Ishikawa (cell line): ENCODE data around the gene SLC12A7.

Source experiments
- CEBPB ChIP-seq: IDR thresholded peaks from 2 replicates; pipeline ENCODE4 v1.6.1; 2012
- CREB1 ChIP-seq: IDR thresholded peaks from 2 replicates; pipeline ENCODE4 v1.6.1; 2012; ENCODE audit warnings: low read depth
- EGR1 ChIP-seq: IDR thresholded peaks from 2 replicates; pipeline ENCODE4 v1.6.1; 2012
- EP300 ChIP-seq: IDR thresholded peaks from 2 replicates; pipeline ENCODE4 v1.6.1; 2012; ENCODE audit warnings: borderline replicate concordance
- FOXM1 ChIP-seq: IDR thresholded peaks from 2 replicates; pipeline ENCODE4 v1.6.1; 2012; ENCODE audit warnings: low read depth, borderline replicate concordance
- NFIC ChIP-seq: IDR thresholded peaks from 2 replicates; pipeline ENCODE4 v1.6.1; 2012
- RAD21 ChIP-seq: IDR thresholded peaks from 2 replicates; pipeline ENCODE4 v1.6.1; 2012; ENCODE audit warnings: low read depth
- TAF1 ChIP-seq: IDR thresholded peaks from 2 replicates; pipeline ENCODE4 v1.6.1; 2012; ENCODE audit warnings: low read depth, mild to moderate bottlenecking
- TCF12 ChIP-seq: IDR thresholded peaks from 2 replicates; pipeline ENCODE4 v1.6.1; 2012; ENCODE audit warnings: low read depth
- TEAD4 ChIP-seq: IDR thresholded peaks from 2 replicates; pipeline ENCODE4 v1.6.1; 2012
- YY1 ChIP-seq: IDR thresholded peaks from 2 replicates; pipeline ENCODE4 v1.6.1; 2012; ENCODE audit warnings: low read depth
- ZBTB7A ChIP-seq: IDR thresholded peaks from 2 replicates; pipeline ENCODE4 v1.6.1; 2012; ENCODE audit warnings: low read depth
- TF ChIP-seq, protein P1 (sequence below): IDR thresholded peaks from 2 replicates; pipeline ENCODE4 v1.6.1; 2012; ENCODE audit warnings: low read depth, mild to moderate bottlenecking
- TF ChIP-seq, protein P2 (sequence below): IDR thresholded peaks from 2 replicates; pipeline ENCODE4 v1.6.1; 2012
- TF ChIP-seq, protein P3 (sequence below): IDR thresholded peaks from 2 replicates; pipeline ENCODE4 v1.6.1; 2012

Gene SLC12A7

DNA sequence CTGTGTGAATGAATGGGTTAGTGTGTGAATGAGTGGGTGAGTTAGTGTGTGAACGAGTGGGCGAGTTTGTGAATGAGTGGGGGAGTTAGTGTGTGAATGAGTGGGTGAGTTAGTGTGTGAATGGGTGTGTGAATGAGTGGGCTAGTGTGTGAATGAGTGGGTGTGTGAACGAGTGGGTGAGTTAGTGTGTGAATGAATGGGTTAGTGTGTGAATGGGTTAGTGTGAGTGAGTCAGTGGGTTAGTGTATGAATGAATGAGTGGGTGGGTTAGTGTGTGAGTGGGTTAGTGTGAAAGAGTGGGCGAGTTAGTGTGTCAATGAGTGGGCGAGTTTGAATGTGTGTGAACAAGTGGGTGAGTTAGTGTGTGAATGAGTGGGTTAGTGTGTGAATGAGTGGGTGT lies 67.7 kb downstream of the SLC12A7 start:
- TF ChIP-seq TEAD4 (no peak), NFIC (no peak)

DNA sequence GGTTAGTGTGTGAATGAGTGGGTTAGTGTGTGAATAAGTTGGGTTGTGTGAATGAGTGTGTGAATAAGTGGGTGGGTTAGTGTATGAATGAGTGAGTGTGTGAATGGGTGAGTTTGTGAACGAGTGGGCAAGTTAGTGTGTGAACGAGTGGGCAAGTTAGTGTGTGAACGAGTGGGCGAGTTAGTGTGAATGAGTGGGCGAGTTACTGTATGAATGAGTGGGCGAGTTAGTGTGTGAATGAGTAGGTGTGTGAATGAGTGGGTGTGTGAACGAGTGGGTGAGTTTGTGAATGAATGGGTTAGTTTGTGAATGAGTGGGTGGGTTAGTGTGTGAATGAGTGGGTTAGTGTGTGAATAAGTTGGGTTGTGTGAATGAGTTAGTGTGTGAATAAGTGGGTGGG lies 68.5 kb downstream of the SLC12A7 start:
- no peak for TF ChIP-seq EGR1
- no peak for TF ChIP-seq NFIC
- TF ChIP-seq EP300, result no peak
- no peak for TF ChIP-seq RAD21
- TF ChIP-seq ZBTB7A, result no peak
- no peak for TF ChIP-seq CREB1
- TF ChIP-seq TCF12, result no peak
- TF ChIP-seq, protein P1, sequence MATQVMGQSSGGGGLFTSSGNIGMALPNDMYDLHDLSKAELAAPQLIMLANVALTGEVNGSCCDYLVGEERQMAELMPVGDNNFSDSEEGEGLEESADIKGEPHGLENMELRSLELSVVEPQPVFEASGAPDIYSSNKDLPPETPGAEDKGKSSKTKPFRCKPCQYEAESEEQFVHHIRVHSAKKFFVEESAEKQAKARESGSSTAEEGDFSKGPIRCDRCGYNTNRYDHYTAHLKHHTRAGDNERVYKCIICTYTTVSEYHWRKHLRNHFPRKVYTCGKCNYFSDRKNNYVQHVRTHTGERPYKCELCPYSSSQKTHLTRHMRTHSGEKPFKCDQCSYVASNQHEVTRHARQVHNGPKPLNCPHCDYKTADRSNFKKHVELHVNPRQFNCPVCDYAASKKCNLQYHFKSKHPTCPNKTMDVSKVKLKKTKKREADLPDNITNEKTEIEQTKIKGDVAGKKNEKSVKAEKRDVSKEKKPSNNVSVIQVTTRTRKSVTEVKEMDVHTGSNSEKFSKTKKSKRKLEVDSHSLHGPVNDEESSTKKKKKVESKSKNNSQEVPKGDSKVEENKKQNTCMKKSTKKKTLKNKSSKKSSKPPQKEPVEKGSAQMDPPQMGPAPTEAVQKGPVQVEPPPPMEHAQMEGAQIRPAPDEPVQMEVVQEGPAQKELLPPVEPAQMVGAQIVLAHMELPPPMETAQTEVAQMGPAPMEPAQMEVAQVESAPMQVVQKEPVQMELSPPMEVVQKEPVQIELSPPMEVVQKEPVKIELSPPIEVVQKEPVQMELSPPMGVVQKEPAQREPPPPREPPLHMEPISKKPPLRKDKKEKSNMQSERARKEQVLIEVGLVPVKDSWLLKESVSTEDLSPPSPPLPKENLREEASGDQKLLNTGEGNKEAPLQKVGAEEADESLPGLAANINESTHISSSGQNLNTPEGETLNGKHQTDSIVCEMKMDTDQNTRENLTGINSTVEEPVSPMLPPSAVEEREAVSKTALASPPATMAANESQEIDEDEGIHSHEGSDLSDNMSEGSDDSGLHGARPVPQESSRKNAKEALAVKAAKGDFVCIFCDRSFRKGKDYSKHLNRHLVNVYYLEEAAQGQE, result no peak
- TF ChIP-seq CEBPB, result no peak
- TF ChIP-seq, protein P2, sequence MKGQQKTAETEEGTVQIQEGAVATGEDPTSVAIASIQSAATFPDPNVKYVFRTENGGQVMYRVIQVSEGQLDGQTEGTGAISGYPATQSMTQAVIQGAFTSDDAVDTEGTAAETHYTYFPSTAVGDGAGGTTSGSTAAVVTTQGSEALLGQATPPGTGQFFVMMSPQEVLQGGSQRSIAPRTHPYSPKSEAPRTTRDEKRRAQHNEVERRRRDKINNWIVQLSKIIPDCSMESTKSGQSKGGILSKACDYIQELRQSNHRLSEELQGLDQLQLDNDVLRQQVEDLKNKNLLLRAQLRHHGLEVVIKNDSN, result no peak
- TF ChIP-seq, protein P3, sequence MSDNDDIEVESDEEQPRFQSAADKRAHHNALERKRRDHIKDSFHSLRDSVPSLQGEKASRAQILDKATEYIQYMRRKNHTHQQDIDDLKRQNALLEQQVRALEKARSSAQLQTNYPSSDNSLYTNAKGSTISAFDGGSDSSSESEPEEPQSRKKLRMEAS, result no peak
- no peak for TF ChIP-seq YY1
- no peak for TF ChIP-seq FOXM1
- no peak for TF ChIP-seq TEAD4
- no peak for TF ChIP-seq TAF1

DNA sequence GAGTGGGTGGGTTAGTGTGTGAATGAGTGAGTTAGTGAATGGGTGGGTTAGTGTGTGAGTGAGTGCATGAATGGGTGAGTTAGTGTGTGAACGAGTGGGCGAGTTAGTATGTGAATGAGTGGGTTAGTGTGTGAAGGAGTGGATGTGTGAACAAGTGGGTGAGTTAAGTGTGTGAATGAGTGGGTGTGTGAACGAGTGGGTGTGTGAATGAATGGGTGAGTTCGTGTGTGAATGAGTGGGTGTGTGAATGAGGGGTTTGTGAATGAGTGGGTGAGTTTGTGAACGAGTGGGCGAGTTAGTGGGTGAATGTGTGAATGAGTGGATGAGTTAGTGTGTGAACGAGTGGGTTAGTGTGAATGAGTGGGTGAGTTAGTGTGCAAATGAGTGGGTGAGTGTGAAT lies 69.2 kb downstream of the SLC12A7 start:
- TF ChIP-seq CREB1 (no peak), TCF12 (no peak), EGR1 (no peak), CEBPB (no peak), RAD21 (no peak), ZBTB7A (no peak)
- TF ChIP-seq, protein P3, result no peak
- TF ChIP-seq, protein P2, result no peak

DNA sequence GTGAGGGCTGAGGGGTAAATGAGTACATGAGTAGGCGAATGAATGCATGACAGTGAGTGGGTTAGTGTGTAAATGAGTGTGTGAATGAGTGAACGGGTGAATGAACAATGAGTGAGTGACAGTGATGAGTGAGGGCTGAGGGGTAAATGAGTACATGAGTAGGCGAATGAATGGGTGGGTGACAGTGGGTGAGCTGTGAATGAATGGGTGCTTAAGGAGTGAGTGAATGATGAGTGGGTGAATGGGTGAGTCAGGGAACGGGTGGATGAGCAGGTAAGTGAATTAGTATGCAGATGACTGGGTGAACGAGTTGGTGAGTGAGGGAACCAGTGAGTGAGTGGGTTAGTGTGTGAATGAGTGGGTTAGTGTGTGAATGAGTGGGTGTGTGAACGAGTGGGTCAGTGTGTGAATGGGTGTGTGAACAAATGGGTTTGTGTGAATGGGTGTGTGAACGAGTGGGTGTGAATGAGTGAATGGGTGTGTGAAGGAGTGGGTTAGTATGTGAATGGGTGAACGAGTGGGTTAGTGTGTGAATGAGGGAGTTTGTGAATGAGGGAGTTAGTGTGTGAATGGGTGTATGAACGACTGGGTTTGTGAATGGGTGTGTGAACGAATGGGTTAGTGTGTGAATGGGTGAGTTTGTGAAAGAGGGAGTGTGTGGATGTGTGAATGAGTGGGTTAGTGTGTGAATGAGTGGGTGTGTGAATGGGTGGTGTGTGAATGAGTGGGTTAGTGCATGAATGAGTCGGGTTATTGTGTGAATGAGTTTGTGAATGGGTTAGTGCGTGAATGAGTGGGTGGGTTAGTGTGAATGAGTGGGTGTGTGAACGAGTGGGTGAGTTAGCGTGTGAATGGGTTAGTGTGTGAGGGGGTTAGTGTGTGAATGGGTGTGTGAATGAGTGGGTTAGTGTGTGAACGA lies 70.4 kb downstream of the SLC12A7 start:
- TF ChIP-seq TAF1 (no peak), EP300 (no peak), TEAD4 (no peak), RAD21 (no peak), CREB1 (no peak), TCF12 (no peak), ZBTB7A (no peak), YY1 (no peak), CEBPB (no peak), FOXM1 (no peak), EGR1 (no peak), NFIC (no peak)
- TF ChIP-seq, protein P1, result no peak
- TF ChIP-seq, protein P3, result no peak
- TF ChIP-seq, protein P2, result no peak

DNA sequence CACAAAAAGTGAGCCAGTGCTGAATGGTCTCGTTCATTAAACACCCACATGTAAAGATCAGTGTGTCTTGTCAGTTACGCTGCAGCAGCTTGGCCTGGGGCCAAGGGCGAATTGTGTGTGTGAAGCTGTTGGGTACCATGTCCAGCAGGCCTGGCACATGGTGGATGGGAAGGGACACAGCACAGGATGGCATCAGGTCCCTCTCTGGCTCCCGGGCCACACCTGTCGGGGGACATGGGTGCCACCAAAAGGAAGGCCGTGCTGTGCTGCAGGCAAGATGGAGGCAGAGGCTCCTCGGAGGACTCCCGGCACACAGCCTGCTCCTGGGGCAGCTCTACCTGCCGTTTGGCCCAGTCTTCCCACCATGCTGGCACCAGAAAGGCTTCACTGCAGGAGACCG lies 71.3 kb downstream of the SLC12A7 start:
- TF ChIP-seq, protein P2, result no peak
- TF ChIP-seq, protein P1, result no peak
- TF ChIP-seq, protein P3, result no peak
- no peak for TF ChIP-seq TAF1
- TF ChIP-seq NFIC, result no peak
- TF ChIP-seq YY1, result no peak
- no peak for TF ChIP-seq EP300
- no peak for TF ChIP-seq EGR1
- TF ChIP-seq CEBPB, result no peak
- TF ChIP-seq CREB1, result no peak
- TF ChIP-seq FOXM1, result no peak
- no peak for TF ChIP-seq RAD21
- no peak for TF ChIP-seq TCF12
- no peak for TF ChIP-seq ZBTB7A
- TF ChIP-seq TEAD4, result no peak
